Vagina (tissue), 2 donors: ENCODE data around the gene AP3D1.

Experiments
- POLR2A ChIP-seq, 2 donors: fragments of 450-650 bp; IDR thresholded peaks; one replicate each; pipeline ENCODE4 v1.6.1; 2017; ENCODE audit warnings: antibody characterized with exemption in 2 of 2, mild to moderate bottlenecking in 2 of 2, moderate library complexity in 2 of 2
- POLR2AphosphoS5 ChIP-seq, 2 donors: sonication (generic); formaldehyde crosslinking; IDR thresholded peaks; one replicate each; pipeline ENCODE4 v1.9.0; 2017; ENCODE audit warnings: antibody characterized with exemption in 2 of 2, mild to moderate bottlenecking in 2 of 2, low read depth in 1 of 2; ENCODE audit not compliant: insufficient read depth in 1 of 2
- TF ChIP-seq, protein P1 (sequence below), 3 experiments: fragments of 450-650 bp in 2 of 3; fragments of 200-600 bp in 1 of 3; sonication (generic) in 1 of 3; IDR thresholded peaks; one replicate each; pipeline ENCODE4 v1.5.1; 2017 to 2019; ENCODE audit warnings: antibody characterized with exemption in 3 of 3, mild to moderate bottlenecking in 2 of 3, moderate library complexity in 2 of 3

GRCh38 chr19:2199215-2199614 is 47.8 kb upstream of the AP3D1 start:
- TF ChIP-seq POLR2AphosphoS5 (IDR thresholded peaks at IDR 0.05; ENCODE audit: insufficient read depth in 1 of 2, low read depth in 1 of 2) (no peak), POLR2A (IDR thresholded peaks at IDR 0.05) (no peak)
- TF ChIP-seq, protein P1, sequence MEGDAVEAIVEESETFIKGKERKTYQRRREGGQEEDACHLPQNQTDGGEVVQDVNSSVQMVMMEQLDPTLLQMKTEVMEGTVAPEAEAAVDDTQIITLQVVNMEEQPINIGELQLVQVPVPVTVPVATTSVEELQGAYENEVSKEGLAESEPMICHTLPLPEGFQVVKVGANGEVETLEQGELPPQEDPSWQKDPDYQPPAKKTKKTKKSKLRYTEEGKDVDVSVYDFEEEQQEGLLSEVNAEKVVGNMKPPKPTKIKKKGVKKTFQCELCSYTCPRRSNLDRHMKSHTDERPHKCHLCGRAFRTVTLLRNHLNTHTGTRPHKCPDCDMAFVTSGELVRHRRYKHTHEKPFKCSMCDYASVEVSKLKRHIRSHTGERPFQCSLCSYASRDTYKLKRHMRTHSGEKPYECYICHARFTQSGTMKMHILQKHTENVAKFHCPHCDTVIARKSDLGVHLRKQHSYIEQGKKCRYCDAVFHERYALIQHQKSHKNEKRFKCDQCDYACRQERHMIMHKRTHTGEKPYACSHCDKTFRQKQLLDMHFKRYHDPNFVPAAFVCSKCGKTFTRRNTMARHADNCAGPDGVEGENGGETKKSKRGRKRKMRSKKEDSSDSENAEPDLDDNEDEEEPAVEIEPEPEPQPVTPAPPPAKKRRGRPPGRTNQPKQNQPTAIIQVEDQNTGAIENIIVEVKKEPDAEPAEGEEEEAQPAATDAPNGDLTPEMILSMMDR (IDR thresholded peaks at IDR 0.05): no peak
